Neuronal stem cell (in vitro differentiated cells): ENCODE results near the gene PRR14. TPM values are rescaled to one million over a fixed set of nuclear protein-coding genes. Genes with fewer than 3 reads are reported as not detected.

Source experiments
- DNase-seq: peaks from one replicate; pipeline ENCODE4 v3.0.0-alpha.2; 2013; ENCODE audit warnings: low spot score
- H2AFZ ChIP-seq: one replicate; pipeline ENCODE4 v1.6.1; 2013; ENCODE audit warnings: mild to moderate bottlenecking, low read length, inconsistent platforms
- H2AK5ac ChIP-seq: 2 replicates; pipeline ENCODE4 v1.6.1; 2013; ENCODE audit warnings: low read depth, mild to moderate bottlenecking, inconsistent platforms, low read length, moderate library complexity, mixed read lengths
- H2BK120ac ChIP-seq: 2 replicates; pipeline ENCODE4 v1.6.1; 2013; ENCODE audit warnings: low read depth, mild to moderate bottlenecking, inconsistent platforms, low read length, moderate library complexity, mixed read lengths
- H2BK12ac ChIP-seq: one replicate; pipeline ENCODE4 v1.6.1; 2013; ENCODE audit warnings: low read length, inconsistent platforms
- H2BK15ac ChIP-seq: 2 replicates; pipeline ENCODE4 v1.6.1; 2013; ENCODE audit warnings: mild to moderate bottlenecking, low read length, inconsistent platforms, mixed read lengths
- H2BK5ac ChIP-seq: one replicate; pipeline ENCODE4 v1.6.1; 2013; ENCODE audit warnings: inconsistent platforms, mild to moderate bottlenecking, low read length, moderate library complexity
- H3K14ac ChIP-seq: one replicate; pipeline ENCODE4 v1.6.1; 2013; ENCODE audit warnings: low read length, inconsistent platforms
- H3K18ac ChIP-seq: 2 replicates; pipeline ENCODE4 v1.6.1; 2013; ENCODE audit warnings: low read length, inconsistent platforms
- H3K23ac ChIP-seq: 2 replicates; pipeline ENCODE4 v1.6.1; 2013; ENCODE audit warnings: low read depth, mild to moderate bottlenecking, mixed read lengths, low read length, inconsistent platforms; ENCODE audit not compliant: poor library complexity
- H3K27ac ChIP-seq: replicated peaks from 3 replicates; pipeline ENCODE4 v1.5.1; 2013; ENCODE audit warnings: low read length, inconsistent platforms
- H3K27me3 ChIP-seq, 3 experiments: 2 replicates each; pipeline ENCODE4 v1.6.1; 2013; ENCODE audit warnings: low read length in 3 of 3, mild to moderate bottlenecking in 2 of 3, inconsistent platforms in 1 of 3, low read depth in 1 of 3, mixed read lengths in 1 of 3, moderate library complexity in 1 of 3; ENCODE audit not compliant: control insufficient read depth in 3 of 3, insufficient read depth in 3 of 3
- H3K36me3 ChIP-seq, 2 donors: replicated peaks in 1 of 2; 2 replicates each; pipeline ENCODE4 v1.6.1; 2013; ENCODE audit warnings: low read length in 2 of 2; ENCODE audit not compliant: control insufficient read depth in 2 of 2, insufficient read depth in 2 of 2
- H3K4ac ChIP-seq: 2 replicates; pipeline ENCODE4 v1.6.1; 2013; ENCODE audit warnings: inconsistent platforms, mild to moderate bottlenecking, low read length, moderate library complexity
- H3K4me1 ChIP-seq, 2 donors: 1 replicate in 1 of 2; 2 replicates in 1 of 2; pipeline ENCODE4 v1.6.1; 2013; ENCODE audit warnings: low read length in 2 of 2, low read depth in 1 of 2; ENCODE audit not compliant: control insufficient read depth in 2 of 2, insufficient read depth in 1 of 2
- H3K4me2 ChIP-seq: one replicate; pipeline ENCODE4 v1.6.1; 2013; ENCODE audit warnings: mild to moderate bottlenecking, low read length, inconsistent platforms; ENCODE audit not compliant: insufficient read depth, poor library complexity, severe bottlenecking
- H3K4me3 ChIP-seq, 2 donors: 2 replicates each; pipeline ENCODE4 v1.5.1; 2013; ENCODE audit warnings: low read length in 2 of 2, mild to moderate bottlenecking in 2 of 2, inconsistent platforms in 1 of 2, moderate library complexity in 1 of 2
- H3K79me1 ChIP-seq: one replicate; pipeline ENCODE4 v1.6.1; 2013; ENCODE audit warnings: low read depth, mild to moderate bottlenecking, inconsistent platforms, low read length, moderate library complexity
- H3K9ac ChIP-seq: one replicate; pipeline ENCODE4 v1.6.1; 2013; ENCODE audit warnings: mild to moderate bottlenecking, low read depth, low read length, inconsistent platforms; ENCODE audit not compliant: poor library complexity
- H3K9me3 ChIP-seq, 2 donors: replicated peaks in 1 of 2; 2 replicates each; pipeline versions ENCODE3 to v1.6.1; 2013; ENCODE audit warnings: low read length in 2 of 2, mild to moderate bottlenecking in 2 of 2, inconsistent platforms in 1 of 2, low read depth in 1 of 2, mixed read lengths in 1 of 2, moderate library complexity in 1 of 2; ENCODE audit not compliant: control insufficient read depth in 2 of 2, insufficient read depth in 1 of 2
- H4K8ac ChIP-seq: one replicate; pipeline ENCODE4 v1.6.1; 2013; ENCODE audit warnings: low read depth, mild to moderate bottlenecking, inconsistent platforms, low read length, moderate library complexity
- H4K91ac ChIP-seq: one replicate; pipeline ENCODE4 v1.6.1; 2013; ENCODE audit warnings: low read length, low read depth, mild to moderate bottlenecking, inconsistent platforms; ENCODE audit not compliant: poor library complexity
- WGBS, 2 donors: extraction: QIAGEN DNeasy Blood & Tissue Kit; methylation state at CpG; one replicate each; pipeline ENCODE4 v1.1.7; 2013; ENCODE audit warnings: missing lambda C conversion rate in 2 of 2, mixed read lengths in 1 of 2; ENCODE audit not compliant: insufficient read length in 2 of 2, insufficient replicate concordance in 1 of 2; ENCODE audit errors: extremely low coverage in 2 of 2; 5-methylcytosine and 5-hydroxymethylcytosine counted together
- polyA plus RNA-seq, 2 experiments: library from polyadenylated mRNA; stranded (reverse); fragments of 200-250 nt; gene quantifications; one replicate each; pipeline ENCODE4 v1.2.3, GENCODE V29; 2013

Gene PRR14
- polyA plus RNA-seq (2013, experiment 1 of 2), result 52.4 TPM
- polyA plus RNA-seq (2013, experiment 2 of 2), result 55.2 TPM

DNA sequence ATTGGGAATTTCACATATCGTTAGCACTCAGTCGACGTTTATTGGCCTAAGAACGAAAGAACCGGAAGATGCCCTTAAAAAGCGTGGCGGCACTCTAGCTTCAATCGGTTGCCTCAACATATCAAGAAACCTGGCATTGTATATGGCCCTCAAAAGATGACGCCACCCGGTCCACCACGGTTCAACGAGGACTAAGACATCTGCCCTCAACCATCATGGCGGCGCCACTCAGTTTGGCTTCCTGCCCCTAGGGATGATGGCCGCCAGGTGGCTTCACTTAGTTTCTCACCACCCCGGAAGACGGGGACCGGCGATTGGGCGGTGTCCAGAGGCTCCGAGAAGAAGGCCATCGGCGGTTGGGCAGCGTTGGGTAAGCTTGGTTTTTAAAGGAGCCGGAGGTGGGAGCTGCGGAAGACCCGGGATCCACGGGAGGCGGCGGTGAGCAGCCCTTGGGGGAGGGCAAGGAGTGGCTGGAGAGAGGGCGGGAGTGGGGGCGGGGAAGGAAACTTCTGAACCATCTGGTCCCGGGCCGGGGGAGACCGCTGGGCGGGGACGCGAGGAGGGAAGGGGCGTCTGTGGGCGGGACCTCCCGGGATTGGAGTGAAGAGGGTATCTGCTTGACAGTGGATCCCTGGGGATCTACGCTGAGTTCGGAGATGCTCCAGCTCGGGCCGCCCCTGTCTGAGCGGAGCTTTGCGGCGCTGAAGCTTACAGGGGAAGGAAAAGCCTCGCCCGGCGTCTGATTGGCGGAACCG, at the start of gene PRR14:
Gene PRR14 (plus strand): TSS at position 592 of the 755 bp plus-strand sequence. CDS start 686 bp downstream, outside the sequence.
- Histone ChIP-seq H3K36me3 (peaks cover 14 to 32% of the 10 kb centered on the region in 2 donors), H3K23ac (no peak within 1 kb of the TSS), H3K9me3 (no peaks in the 10 kb centered on the region), H2AFZ (peak within 1 kb of the TSS; percentile 94), H2BK12ac (no peak within 1 kb of the TSS), H2BK15ac (peak within 1 kb of the TSS; percentile 96), H3K27ac (peak within 1 kb of the TSS; percentile 74), H3K4me2 (peak within 1 kb of the TSS; percentile 83), H3K4me1 (peaks cover 5% of the 10 kb centered on the region in 2 donors), H4K91ac (no peak within 1 kb of the TSS), H2AK5ac (peak within 1 kb of the TSS; percentile 98), H3K4me3 (peak within 1 kb of the TSS; percentile 88 to 90), H3K14ac (peak within 1 kb of the TSS; percentile 90), H3K9ac (peak within 1 kb of the TSS; percentile 70), H3K27me3 (peaks cover 0 to 2% (median 0%) of the 10 kb centered on the region in 3 experiments), H2BK5ac (peak within 1 kb of the TSS; percentile 66), H3K4ac (peak within 1 kb of the TSS; percentile 76), H3K79me1 (peaks cover 5% of the 10 kb centered on the region), H4K8ac (peak within 1 kb of the TSS; percentile 53), H3K18ac (peak within 1 kb of the TSS; percentile 95), H2BK120ac (no peak within 1 kb of the TSS)
- no CpG with 5 or more reads among the region's 53 CpGs for WGBS, 2 donors
- DNase-seq, result peak; percentile 97

DNA sequence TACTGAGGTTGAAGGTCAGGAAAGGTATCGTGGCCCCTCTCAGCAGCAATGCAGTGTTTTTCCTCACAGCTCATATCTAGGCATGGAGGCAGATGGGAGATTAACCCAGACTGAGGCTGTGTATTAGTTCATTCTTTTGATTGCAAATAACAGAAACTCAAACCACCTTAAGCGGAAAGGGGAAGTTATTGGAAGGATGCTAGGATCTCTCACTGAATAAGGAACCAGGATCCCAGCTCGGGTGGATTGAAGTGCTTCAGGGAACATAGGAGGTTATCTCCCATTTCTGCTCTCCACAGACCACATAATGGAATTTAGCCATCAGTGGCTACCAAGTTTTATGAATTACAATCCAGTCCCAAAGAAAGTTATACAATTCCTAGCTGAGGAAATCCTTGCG, 48.8 kb upstream of the PRR14 start:
- Histone ChIP-seq H3K27me3 (no peaks in the 10 kb centered on the region), H4K8ac (no peak overlapping the region), H3K9ac (no peak overlapping the region), H2BK15ac (no peak overlapping the region), H3K23ac (no peak overlapping the region), H2AFZ (no peak overlapping the region), H3K4ac (no peak overlapping the region), H4K91ac (no peak overlapping the region), H3K4me3 (no peak overlapping the region), H2BK5ac (no peak overlapping the region), H3K9me3 (peaks cover 0 to 2% of the 10 kb centered on the region in 2 donors), H3K79me1 (no peaks in the 10 kb centered on the region), H3K27ac (no peak overlapping the region), H2AK5ac (no peak overlapping the region), H2BK120ac (no peak overlapping the region), H3K4me1 (no peaks in the 10 kb centered on the region), H3K18ac (no peak overlapping the region), H3K36me3 (peaks cover 17 to 51% of the 10 kb centered on the region in 2 donors), H3K4me2 (no peak overlapping the region), H3K14ac (no peak overlapping the region), H2BK12ac (no peak overlapping the region)
- DNase-seq, result no peak
- WGBS, 2 donors, result no CpG with 5 or more reads among the region's 4 CpGs

DNA sequence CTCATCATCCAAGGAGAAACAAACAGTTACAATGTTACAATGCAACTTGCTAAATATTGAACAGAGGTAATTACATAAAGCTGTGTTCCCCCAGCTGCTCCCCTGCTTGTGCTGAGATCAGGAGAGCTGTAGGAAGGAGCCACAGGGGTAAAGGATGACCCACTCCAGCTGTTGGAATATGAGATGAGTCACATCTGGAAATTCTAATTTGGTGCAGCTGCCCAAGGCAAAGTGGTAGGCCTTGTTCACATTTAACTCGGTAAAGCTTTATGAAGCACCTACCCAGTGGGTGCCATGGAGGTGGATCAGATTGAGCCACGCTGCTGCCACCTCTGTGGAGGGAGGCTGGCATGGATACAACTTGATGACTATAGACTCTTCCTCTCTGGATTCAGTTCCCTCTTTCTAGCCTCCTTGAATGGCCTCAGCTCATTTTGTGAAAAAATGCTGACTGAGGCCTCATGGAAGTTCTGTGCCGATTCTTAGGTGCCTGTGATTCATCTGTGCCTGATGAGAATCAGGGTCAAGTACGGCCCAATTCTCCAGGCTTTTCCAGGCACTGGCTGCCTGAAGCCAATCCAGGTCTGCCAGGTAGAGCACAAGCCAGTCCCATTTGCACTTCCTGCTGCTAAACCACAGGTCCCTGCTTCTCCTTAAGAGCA, 48.0 kb upstream of the PRR14 start:
- DNase-seq, result no peak
- peaks cover 18 to 58% of the 10 kb centered on the region in 2 donors for H3K36me3 ChIP-seq
- no peak overlapping the region for H3K4ac ChIP-seq
- no peak overlapping the region for H2BK5ac ChIP-seq
- no peak overlapping the region for H4K8ac ChIP-seq
- no peak overlapping the region for H2AFZ ChIP-seq
- H2BK120ac ChIP-seq, result no peak overlapping the region
- no peak overlapping the region for H2BK15ac ChIP-seq
- H3K79me1 ChIP-seq, result no peaks in the 10 kb centered on the region
- no peak overlapping the region for H3K14ac ChIP-seq
- peaks cover 0 to 2% of the 10 kb centered on the region in 2 donors for H3K9me3 ChIP-seq
- no peaks in the 10 kb centered on the region for H3K27me3 ChIP-seq
- H4K91ac ChIP-seq, result no peak overlapping the region
- H3K9ac ChIP-seq, result no peak overlapping the region
- no peak overlapping the region for H2BK12ac ChIP-seq
- no peak overlapping the region for H3K4me3 ChIP-seq
- H3K23ac ChIP-seq, result no peak overlapping the region
- H3K18ac ChIP-seq, result no peak overlapping the region
- WGBS, 2 donors, result no CpG with 5 or more reads among the region's 4 CpGs
- H3K4me2 ChIP-seq, result no peak overlapping the region
- H3K27ac ChIP-seq, result no peak overlapping the region
- H3K4me1 ChIP-seq, result no peaks in the 10 kb centered on the region
- no peak overlapping the region for H2AK5ac ChIP-seq

DNA sequence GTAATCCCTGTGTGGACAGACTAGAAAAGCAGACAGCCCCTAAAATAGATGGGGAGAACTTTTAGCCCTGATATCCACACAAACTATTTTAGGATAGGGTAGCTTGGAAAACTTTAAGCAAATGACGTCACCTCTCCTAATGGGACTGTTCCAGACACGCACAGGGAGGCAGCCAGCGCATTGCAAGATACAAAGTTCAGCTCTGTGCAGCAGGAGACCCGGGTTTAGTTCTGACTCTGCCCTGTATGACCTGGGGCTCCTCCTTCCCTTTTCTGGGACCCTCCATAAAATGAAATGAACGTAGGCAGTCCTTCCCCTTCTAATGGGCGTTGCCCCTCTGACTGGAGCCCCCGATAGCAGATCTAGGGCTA, 46.8 kb upstream of the PRR14 start:
- H3K23ac ChIP-seq, result no peak overlapping the region
- H2BK12ac ChIP-seq, result no peak overlapping the region
- no peak for DNase-seq
- no peak overlapping the region for H2BK120ac ChIP-seq
- H3K14ac ChIP-seq, result no peak overlapping the region
- H3K4ac ChIP-seq, result no peak overlapping the region
- H2BK15ac ChIP-seq, result no peak overlapping the region
- peaks cover 20 to 70% of the 10 kb centered on the region in 2 donors for H3K36me3 ChIP-seq
- no peak overlapping the region for H2AFZ ChIP-seq
- no peak overlapping the region for H3K4me2 ChIP-seq
- H3K4me1 ChIP-seq, result peaks cover 0 to 2% of the 10 kb centered on the region in 2 donors
- H4K8ac ChIP-seq, result no peak overlapping the region
- H3K9me3 ChIP-seq, result no peaks in the 10 kb centered on the region
- no peak overlapping the region for H3K27ac ChIP-seq
- H3K9ac ChIP-seq, result no peak overlapping the region
- no CpG with 5 or more reads among the region's 7 CpGs for WGBS, 2 donors
- H3K27me3 ChIP-seq, result no peaks in the 10 kb centered on the region
- no peak overlapping the region for H2AK5ac ChIP-seq
- H3K4me3 ChIP-seq, result no peak overlapping the region
- H3K79me1 ChIP-seq, result no peaks in the 10 kb centered on the region
- no peak overlapping the region for H3K18ac ChIP-seq
- H2BK5ac ChIP-seq, result no peak overlapping the region
- no peak overlapping the region for H4K91ac ChIP-seq
